ENCODE results near the gene SUSD5.

Gene SUSD5

GRCh38 chr3:33181229-33181628 lies 37.4 kb downstream of the SUSD5 start:
- no peak overlapping the region for H3K4me3 ChIP-seq (ENCODE audit: low read depth, low read length)
- no peak for TF ChIP-seq CTCF (IDR thresholded peaks at IDR 0.05; ENCODE audit: borderline replicate concordance, insufficient read depth, low read depth, low read length)

DNA sequence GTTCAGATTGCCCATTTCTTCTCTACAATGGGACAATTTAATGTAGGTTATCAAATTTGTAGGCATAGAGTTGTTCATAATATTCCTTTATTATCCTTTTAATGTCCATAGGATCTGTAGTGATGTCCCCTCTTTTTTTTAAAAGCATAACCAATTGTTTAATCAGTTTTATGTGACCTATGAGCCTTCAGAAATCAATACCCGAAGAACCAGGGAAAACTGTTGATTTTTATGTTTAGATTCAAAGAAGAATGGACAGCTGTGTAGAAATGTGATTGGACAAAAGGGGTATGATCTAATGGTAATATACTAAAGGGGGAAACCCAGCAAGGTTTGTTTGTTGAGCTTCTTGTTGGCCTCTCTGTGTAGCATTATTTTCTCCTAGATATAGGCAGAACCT lies 39.5 kb downstream of the SUSD5 start:
- no peak for TF ChIP-seq CTCF (IDR thresholded peaks at IDR 0.05; ENCODE audit: borderline replicate concordance, insufficient read depth, low read depth, low read length)
- H3K4me3 ChIP-seq (ENCODE audit: low read depth, low read length): no peak overlapping the region

GRCh38 chr3:33174711-33175414 lies 43.7 kb downstream of the SUSD5 start:
- TF ChIP-seq CTCF (IDR thresholded peaks at IDR 0.05; ENCODE audit: borderline replicate concordance, insufficient read depth, low read depth, low read length): no peak
- no peak overlapping the region for H3K4me3 ChIP-seq (ENCODE audit: low read depth, low read length)

DNA sequence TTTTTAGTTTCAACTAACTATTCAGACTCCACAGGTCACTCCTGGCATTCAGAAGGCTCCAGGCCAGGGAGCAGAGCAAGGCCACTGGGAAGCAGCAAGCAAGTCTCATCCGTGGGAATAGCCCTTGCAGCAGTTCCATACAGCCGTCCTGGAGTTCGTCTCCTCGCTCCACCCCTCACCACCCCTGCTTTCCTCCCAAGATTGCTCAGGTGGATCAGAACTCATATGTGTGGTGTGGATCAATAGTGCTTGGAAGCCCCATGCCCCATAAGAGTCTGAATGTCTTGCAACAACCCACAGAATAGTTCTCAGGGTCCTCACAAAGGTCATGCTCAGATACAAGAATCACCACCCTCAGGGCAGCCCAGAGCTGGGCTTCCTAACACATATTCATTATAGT lies 44.5 kb downstream of the SUSD5 start:
- no peak overlapping the region for H3K4me3 ChIP-seq (ENCODE audit: low read depth, low read length)
- no peak for TF ChIP-seq CTCF (IDR thresholded peaks at IDR 0.05; ENCODE audit: borderline replicate concordance, insufficient read depth, low read depth, low read length)

- TF ChIP-seq CTCF (IDR thresholded peaks at IDR 0.05; ENCODE audit: borderline replicate concordance, insufficient read depth, low read depth, low read length): no peak
These were observed 44.9 kb downstream of the SUSD5 start for GRCh38 chr3:33173672-33174071.

GRCh38 chr3:33173103-33173502 lies 45.5 kb downstream of the SUSD5 start:
- TF ChIP-seq CTCF (IDR thresholded peaks at IDR 0.05; ENCODE audit: borderline replicate concordance, insufficient read depth, low read depth, low read length): no peak
- no peak overlapping the region for H3K4me3 ChIP-seq (ENCODE audit: low read depth, low read length)

More at GRCh38 chr3:33173672-33174071, 44.9 kb downstream of the SUSD5 start:
- no peak overlapping the region for H3K4me3 ChIP-seq (ENCODE audit: low read depth, low read length)

- no peak overlapping the region for H3K4me3 ChIP-seq (ENCODE audit: low read depth, low read length)
- TF ChIP-seq CTCF (IDR thresholded peaks at IDR 0.05; ENCODE audit: borderline replicate concordance, insufficient read depth, low read depth, low read length): no peak
These were observed 47.0 kb downstream of the SUSD5 start for GRCh38 chr3:33171580-33171979.

Measured in GM12875 (cell line).